AG09319 (cell line): ENCODE results near the gene KCNJ5.

Experiments
- DNase-seq: peaks from one replicate; pipeline ENCODE4 v3.0.0-alpha.2; 2010; ENCODE audit warnings: low read depth; ENCODE audit errors: extremely low read depth
- TF ChIP-seq, protein P1 (sequence below): IDR thresholded peaks from 2 replicates; pipeline ENCODE4 v1.5.1; 2011; ENCODE audit warnings: low read depth, mild to moderate bottlenecking, inconsistent platforms, low read length, moderate library complexity

KCNJ5 gene

DNA sequence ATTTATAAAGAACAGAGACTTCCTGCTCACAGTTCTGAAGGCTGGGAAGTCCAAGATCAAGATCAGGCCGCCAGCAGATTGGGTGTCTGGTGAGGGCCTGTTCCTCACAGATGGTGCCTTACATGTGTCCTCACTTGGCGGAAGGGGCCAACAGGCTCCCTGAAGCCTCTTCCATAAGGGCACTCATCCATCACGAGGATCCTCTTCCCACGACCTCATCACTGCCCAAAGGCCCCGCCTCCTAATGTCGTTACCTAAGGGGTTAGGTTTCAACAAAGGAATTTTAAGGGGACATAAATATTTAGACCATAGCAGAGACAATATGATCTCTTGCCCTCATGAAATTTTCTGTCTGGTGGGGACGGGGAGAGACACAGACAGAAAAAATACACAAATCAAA is 32.9 kb downstream of the KCNJ5 start:
- TF ChIP-seq, protein P1, sequence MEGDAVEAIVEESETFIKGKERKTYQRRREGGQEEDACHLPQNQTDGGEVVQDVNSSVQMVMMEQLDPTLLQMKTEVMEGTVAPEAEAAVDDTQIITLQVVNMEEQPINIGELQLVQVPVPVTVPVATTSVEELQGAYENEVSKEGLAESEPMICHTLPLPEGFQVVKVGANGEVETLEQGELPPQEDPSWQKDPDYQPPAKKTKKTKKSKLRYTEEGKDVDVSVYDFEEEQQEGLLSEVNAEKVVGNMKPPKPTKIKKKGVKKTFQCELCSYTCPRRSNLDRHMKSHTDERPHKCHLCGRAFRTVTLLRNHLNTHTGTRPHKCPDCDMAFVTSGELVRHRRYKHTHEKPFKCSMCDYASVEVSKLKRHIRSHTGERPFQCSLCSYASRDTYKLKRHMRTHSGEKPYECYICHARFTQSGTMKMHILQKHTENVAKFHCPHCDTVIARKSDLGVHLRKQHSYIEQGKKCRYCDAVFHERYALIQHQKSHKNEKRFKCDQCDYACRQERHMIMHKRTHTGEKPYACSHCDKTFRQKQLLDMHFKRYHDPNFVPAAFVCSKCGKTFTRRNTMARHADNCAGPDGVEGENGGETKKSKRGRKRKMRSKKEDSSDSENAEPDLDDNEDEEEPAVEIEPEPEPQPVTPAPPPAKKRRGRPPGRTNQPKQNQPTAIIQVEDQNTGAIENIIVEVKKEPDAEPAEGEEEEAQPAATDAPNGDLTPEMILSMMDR, result no peak
- no peak for DNase-seq

DNA sequence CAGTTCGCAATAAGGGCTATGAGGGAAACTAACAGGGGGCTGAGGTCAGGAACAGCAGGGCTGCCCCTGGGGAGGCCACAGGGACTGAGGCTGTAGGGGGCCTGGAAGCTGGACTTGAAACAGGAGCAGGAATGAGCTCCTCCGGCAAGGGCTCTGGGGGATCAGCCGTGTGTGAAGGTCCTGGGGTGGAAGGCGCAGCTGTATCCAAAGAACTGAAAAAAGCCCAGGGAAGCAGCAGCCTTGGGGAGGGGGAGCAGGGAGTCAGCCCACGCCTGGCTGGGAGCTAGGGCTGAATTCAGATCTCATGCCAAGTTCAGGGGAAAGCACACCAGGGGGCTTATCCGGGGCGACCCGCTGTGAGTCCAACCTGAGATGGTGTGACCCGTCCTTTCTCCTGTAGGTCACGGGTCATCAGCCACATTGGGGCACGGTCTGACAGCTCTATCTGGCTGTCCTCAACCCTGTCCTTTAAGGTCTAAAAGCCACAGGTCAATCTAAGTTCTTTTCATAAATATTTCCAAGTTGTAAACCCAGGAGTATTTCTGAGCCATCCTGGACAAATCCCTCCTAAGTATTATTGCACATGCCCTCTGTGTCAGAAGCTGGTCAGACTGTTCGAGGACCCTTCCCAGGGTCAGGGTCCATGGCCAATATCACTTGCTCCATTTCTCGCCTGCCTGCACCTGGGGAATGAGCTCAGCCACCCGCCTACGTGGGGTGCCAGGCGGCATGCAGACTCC is 33.5 kb downstream of the KCNJ5 start:
- TF ChIP-seq, protein P1, result no peak
- no peak for DNase-seq

DNA sequence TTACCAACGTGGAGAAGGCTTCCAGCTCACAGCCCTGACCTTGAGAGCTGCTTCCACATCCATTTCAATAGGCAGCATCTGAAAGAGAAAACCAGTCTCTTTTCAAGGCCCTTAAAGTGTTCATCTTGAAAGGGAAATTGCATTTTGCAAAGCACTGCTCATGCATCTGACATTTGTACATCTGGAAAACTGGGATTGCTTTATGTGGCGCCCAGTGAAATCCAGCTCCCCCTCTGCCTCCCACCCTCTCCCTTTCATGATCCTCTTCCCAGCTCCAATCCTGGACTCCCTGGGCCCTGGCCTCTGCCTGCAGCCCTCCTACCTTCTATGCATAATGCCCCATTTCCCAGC is 34.1 kb downstream of the KCNJ5 start:
- no peak for DNase-seq
- TF ChIP-seq, protein P1, result no peak

DNA sequence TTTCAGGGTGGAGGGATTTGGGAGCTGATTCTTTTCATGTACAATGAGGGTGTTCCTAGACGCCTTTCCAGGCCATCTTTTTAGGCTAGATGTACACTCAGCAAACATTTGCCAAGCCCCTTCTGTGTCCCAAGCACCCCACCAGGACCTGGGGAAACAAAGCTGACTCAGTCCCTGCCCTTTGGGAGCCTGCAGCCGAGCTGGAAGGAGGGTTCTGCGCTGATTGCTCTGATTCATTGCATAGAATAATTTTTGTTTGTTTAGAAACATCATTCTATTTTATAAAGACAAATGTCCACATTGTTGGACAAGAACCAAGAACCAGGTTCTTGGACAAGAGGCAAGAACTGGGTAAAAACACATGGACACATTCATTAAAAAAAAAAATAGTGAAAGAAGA is 34.8 kb downstream of the KCNJ5 start:
- TF ChIP-seq, protein P1, result no peak
- no peak for DNase-seq

DNA sequence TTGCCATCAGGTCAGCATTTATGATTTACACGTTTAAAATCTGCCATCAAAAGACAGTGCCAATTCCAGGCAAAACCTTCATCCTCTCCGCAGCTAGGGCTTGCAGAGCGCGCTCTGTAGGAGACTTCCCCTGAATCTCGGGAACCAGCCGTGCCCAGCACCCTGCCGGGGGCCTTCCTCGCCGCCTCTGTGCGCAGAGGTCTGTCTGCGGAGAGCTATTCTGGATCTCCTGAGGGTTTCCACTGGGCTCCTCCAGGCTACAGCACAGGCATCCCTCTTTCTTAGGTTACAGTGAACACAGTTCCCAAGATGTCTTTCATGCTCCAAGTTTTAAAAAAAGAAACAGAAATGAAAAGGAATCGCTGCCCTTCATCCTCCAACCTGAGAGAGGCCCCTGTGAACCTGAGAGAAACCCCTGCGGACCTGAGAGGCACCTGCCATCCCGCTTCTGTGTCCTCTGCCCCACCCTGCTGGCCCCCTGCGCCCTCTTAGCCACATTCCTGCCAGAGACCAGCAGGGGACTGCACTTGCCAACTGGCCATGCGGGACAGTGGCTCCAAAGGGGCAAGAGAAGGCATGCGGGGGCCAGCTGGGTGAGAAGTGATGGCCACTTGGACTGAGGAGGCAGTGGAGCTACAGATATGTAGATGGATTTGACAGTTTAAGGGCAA is 35.4 kb downstream of the KCNJ5 start:
- DNase-seq, result no peak
- TF ChIP-seq, protein P1, result no peak

DNA sequence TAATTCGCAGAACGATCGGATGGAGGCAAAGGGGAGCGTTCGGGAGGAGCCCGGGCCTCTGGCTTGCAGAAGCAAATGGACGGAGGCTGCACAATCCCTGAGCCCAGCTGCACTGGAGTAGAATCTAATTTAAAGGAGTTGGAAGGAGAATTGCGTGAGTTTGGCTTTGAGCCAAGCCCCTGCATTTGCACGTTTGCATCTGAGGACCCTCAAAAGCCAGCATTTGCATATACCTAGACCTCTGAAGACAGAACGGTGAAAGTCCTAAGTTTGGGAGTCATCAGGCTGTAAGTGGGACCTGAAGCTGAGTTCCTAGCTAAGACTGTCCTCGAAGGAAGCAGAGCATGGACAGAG is 35.9 kb downstream of the KCNJ5 start:
- DNase-seq, result no peak
- TF ChIP-seq, protein P1, result no peak

DNA sequence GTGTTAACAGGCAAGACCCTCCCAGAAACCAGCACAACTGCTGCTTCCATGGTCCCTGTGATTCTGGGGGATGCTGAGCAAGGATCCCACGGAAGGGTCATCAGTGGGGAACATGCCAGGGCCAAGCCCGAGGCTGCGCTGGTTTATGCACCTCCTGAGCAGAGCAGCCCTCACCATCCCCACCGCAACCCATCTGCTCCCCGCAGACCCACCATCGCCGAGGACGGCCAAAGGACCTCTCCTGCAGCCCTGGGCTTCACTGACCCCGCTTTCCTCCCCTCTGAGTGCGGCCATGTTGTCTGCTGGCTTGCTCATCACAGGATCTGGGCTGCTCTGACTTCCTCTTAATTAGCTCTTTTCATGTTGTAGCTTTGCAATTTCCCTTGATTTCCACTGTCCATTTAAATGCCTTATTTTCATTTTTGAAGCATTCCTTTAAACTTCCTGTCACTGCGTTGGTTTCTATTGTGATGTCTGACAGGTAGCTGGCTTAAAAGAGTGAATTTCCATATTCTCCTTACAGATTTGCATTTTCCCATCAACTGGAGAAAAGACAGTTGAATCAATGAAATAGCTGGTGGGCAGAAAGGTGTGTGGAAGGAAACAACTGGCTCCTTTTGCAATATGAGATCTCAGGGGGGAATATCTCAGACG is 36.7 kb downstream of the KCNJ5 start:
- no peak for DNase-seq
- TF ChIP-seq, protein P1, result no peak
